ENCODE data around the gene FCER1A.
"Not testable (repeated sequence)": the region's sequence is repeated elsewhere in the genome, so short reads cannot be mapped to it uniquely, and the experiment has no call there.

The FCER1A gene

DNA sequence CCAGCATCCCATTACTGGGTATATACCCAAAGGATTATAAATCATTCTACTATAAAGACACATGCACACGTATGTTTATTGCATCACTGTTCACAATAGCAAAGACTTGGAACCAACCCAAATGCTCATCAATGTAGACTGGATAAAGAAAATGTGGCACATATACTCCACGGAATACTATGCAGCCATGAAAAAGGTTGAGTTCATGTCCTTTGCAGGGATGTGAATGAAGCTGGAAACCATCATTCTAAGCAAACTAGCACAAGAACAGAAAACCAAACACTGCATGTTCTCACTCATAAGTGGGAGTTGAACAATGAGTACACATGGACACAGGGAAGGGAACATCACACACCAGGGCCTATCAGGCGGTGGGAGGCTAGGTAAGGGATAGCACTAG is 47.2 kb downstream of the FCER1A start:
- not testable (repeated sequence) for DNase-seq (ENCODE audit: low read depth in 1 of 2, low spot score in 1 of 2)

DNA sequence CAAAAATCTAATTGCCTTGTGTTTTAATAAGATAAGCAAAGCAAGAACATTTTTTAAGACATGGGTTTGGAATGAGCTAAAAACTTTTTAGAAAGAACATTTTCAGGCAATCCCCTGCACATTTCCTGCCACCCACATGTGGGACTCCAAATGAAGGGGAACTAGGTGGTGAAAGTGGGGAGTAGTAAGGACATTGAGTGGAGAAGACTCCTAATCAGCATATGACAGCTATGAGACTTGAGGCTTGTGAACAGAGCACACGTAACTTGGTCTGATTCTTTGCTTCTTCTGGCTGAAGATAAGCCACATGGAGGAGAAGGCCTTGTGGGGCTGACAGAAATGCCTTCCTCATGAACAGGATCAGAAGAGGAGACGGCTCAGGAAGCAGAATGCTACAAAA is 50.3 kb downstream of the FCER1A start:
- no peak for DNase-seq (ENCODE audit: low read depth in 1 of 2, low spot score in 1 of 2)
